IPS-11a (cell line): ENCODE measurements around the gene PPP1R7.

Experiments used
- H3K4me3 ChIP-seq: one replicate; pipeline ENCODE4 v1.5.1; 2013; ENCODE audit warnings: low read depth, low read length, control low read depth

Gene PPP1R7

DNA sequence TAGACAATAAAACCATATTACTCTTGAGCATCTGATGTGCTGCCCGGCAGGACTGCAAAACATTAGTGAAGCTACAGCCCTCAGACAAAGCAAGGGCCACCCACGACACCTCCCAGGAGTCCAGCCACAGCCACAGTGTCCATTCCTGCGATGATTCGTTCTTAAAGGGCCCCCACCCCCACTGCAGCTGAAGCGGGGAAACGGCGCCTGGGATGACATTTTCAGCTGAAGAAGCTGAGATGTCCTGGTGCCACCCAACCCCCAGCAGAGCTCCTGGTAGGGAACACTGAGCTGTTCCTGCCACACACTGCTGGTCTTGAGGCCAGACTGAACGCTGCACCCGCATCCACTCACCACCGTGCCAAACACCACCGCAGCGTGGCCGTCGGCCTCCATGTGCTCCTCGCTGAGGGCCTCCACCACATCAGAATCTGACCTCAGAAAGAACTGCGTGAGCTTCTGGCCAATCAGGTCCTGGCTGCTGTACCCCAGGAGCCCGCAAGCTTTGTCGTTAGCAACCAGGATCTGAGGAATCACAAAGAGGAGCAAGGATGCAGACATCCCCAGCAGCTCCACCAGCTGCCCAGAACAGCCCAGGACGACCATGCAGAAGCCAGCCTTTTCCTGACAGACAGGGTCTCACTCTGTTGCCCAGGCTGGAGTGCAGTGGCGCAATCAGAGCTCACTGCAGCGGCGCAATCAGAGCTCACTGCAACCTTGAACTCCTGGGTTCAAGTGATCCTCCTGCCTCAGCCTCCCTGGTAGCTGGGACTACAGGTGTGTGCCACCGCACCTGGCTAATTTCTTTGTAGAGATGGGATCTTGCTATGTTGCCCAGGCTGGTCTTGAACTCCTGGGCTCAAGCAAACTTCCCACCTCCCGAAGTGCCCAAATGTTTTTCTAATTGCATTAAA is 10.5 kb upstream of the PPP1R7 start:
- no peak overlapping the region for H3K4me3 ChIP-seq

- H3K4me3 ChIP-seq: no peak overlapping the region
These were observed 9.8 kb upstream of the PPP1R7 start for GRCh38 chr2:241140445-241140840.

- H3K4me3 ChIP-seq: no peak overlapping the region
These were observed 9.0 kb upstream of the PPP1R7 start for GRCh38 chr2:241141214-241141770.

DNA sequence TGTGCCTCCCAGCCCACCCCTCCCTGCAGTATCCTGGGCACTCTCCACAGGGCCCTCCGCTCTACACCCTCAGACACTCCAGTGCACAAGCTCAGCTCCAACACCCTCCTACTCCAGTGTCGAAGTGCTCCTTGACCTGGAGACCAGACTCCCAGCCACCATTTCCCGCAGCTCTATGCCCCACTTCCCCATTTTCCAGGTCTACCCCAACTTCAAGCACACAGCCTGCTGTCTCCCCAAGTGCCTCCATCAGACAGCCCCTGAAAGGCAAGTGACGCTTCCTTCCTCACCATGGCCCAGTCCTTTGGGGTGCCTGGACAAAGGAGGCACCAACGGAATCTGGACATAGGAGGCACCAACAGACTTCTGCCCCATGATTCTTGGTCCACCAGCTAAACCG is 8.2 kb upstream of the PPP1R7 start:
- no peak overlapping the region for H3K4me3 ChIP-seq

GRCh38 chr2:241142593-241142992 is 7.7 kb upstream of the PPP1R7 start:
- no peak overlapping the region for H3K4me3 ChIP-seq

DNA sequence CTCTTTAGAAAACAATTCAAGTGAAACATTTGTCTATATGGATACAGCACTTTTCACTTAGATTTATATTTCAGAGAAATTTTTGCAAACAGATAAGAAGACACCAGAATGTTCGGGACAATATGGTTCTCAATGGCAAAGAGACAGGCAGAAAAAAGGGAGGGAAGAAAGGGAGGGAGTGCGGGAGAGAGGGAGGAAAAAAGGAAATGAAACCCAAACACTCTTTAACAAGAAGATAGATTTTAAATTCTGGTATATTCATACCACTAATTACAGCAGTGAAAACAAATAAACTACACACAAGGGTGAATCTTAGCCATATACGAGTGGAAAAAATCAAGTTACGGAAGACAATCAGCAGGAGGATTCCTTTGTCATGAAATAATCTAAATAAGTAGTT is 4.0 kb upstream of the PPP1R7 start:
- H3K4me3 ChIP-seq: no peak overlapping the region

DNA sequence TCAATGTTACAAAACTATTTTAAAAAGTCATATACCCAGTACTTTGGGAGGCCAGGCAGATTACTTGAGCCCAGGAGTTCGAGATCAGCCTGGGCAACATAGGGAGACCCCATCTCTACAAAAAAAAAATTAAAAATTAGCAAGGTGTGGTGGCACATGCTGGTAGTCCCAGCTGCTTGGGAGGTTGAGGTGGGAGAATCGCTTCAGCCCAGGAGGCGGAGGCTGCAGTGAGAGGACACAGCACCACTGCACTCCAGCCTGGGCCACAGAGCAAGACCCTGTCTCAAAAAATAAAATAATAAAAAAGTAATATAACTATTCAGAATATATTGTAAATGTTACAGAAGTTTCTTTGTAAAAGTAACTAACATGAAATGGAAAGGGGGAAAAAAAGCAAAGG is 2.9 kb upstream of the PPP1R7 start:
- no peak overlapping the region for H3K4me3 ChIP-seq

- H3K4me3 ChIP-seq: no peak overlapping the region
These were observed 2.0 kb upstream of the PPP1R7 start for GRCh38 chr2:241148239-241148638.

GRCh38 chr2:241148891-241149674 is 1.2 kb upstream of the PPP1R7 start, which contains the start of gene PASK:
Gene PASK (minus strand): TSS chr2:241149472. CDS start chr2:241143032, 6,440 bp downstream.
- H3K4me3 ChIP-seq: peak within 1 kb of the TSS; percentile 78

- H3K4me3 ChIP-seq: peak overlapping the region; percentile 78
These were observed 667 bp upstream of the PPP1R7 start for GRCh38 chr2:241149675-241149924.

- peak overlapping the region; percentile 64 for H3K4me3 ChIP-seq
These were observed 628 bp downstream of the PPP1R7 start for GRCh38 chr2:241150660-241151530.

DNA sequence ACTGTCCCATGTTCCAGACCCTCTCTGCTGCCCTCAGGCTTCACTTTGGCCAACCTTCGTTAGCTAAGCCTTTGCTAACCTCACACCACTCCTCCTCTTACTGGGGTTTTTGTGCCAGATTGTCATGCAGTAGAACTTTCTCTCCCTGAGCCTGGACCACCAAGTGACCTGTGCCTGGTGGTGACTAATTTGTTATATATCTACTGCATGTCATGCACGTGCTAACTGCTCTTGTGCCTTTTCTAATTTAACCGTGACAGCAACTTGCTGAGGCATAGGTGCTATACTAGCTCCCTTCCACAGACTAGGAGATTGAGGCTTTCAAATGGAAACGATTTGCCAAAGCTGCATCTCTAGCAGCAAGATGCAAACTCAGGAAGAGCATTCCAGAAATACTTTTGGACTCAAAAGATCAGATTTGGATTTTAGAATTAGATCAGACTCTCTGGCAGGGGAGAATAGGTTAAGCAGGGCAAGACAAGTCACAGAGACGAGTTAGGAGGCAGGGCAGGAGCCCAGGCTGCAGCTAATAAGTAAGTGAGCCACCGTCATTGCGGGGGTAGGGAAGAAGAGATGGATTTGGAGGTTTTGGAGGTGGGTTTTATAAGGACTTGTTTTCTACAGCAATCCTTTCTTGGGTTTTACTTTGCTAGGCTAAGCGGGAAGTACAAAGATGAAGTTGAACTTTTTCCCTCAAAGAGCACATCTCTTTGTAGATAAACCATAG is 1.8 kb downstream of the PPP1R7 start:
- H3K4me3 ChIP-seq: no peak overlapping the region

GRCh38 chr2:241153616-241154015 is 3.3 kb downstream of the PPP1R7 start:
- H3K4me3 ChIP-seq: no peak overlapping the region

GRCh38 chr2:241154915-241155314 is 4.6 kb downstream of the PPP1R7 start:
- H3K4me3 ChIP-seq: no peak overlapping the region

DNA sequence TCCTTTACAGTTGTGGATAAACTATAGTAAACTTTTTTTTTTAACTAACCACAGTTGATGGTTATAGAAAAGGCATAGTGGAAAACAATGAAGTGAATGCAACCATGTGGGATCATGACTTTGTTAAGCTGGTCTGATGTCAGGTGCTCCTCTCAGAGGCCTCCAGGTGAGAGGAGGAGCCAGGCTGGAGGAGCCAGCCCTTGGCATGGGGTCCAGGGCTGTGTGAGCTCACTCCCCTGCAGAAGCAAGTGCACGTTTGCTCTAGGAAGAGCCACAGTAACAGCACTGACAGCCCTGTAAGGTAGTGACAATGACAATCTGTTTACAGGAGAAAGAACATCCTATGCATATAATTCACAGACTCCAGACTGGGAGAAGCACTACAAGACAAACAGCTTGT is 5.7 kb downstream of the PPP1R7 start:
- H3K4me3 ChIP-seq: no peak overlapping the region

DNA sequence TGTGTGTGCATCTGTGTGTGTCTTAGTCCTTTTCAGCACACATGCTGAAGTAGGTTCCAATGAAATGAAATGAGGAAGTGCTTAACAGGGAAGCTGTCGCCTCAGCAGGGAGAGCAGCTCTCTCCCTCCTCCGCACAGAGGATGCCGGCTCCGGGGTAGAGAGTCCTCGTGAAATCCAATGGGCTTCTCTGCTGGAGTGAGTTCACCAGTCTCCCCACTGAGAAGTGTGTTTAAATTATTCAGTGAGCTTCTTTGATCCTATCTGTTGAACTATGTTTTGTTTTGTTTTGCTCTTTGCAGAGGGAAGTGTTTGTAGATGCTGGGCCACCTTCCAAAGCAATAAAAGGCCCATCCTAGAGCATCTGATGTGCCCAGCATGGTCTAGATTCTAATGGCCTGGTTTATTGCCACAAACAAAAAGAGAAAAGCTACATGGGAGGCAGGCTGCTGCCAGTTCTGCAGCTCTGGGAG is 6.7 kb downstream of the PPP1R7 start:
- no peak overlapping the region for H3K4me3 ChIP-seq

- H3K4me3 ChIP-seq: no peak overlapping the region
These were observed 7.7 kb downstream of the PPP1R7 start for GRCh38 chr2:241157841-241158545.

- H3K4me3 ChIP-seq: no peak overlapping the region
These were observed 8.3 kb downstream of the PPP1R7 start for GRCh38 chr2:241158546-241158900.

DNA sequence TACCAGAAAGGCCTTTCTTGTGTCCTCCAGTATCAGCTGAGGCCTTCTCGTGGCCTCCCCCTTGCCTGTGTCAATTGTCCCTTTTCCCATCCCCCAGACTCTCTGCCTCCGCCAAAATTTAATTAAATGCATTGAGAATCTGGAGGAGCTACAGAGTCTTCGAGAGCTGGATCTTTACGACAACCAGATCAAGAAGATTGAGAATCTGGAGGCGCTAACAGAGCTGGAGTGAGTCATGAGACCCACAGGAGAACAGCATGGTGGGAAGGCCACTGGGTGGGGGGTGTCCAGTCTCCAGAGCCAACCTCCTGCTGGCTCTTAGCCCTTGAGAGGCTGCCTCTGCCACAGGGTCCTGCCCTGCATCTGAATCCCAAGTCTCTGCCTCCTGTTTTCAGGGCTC is 8.8 kb downstream of the PPP1R7 start:
- H3K4me3 ChIP-seq: no peak overlapping the region

- H3K4me3 ChIP-seq: no peak overlapping the region
These were observed 10.1 kb downstream of the PPP1R7 start for GRCh38 chr2:241160318-241160717.
